Parathyroid adenoma (tissue), 2 donors: ENCODE data around the gene BIN2.
A peak's percentile ranks its signal among the peaks of the same experiment; 100 is the strongest.
"Not testable (repeated sequence)": the region's sequence is repeated elsewhere in the genome, so short reads cannot be mapped to it uniquely, and the experiment has no call there.

ENCODE experiments used
- H2AFZ ChIP-seq: fragments of 300-600 bp; sonication (generic); one replicate; pipeline ENCODE4 v1.7.0; 2017; ENCODE audit warnings: antibody characterized with exemption, mild to moderate bottlenecking
- H3K27ac ChIP-seq: fragments of 300-600 bp; sonication (generic); one replicate; pipeline ENCODE4 v1.7.0; 2017
- H3K27me3 ChIP-seq: fragments of 300-600 bp; sonication (generic); one replicate; pipeline ENCODE4 v1.7.0; 2017; ENCODE audit warnings: low read length; ENCODE audit not compliant: control insufficient read depth, insufficient read depth
- H3K36me3 ChIP-seq: fragments of 300-600 bp; sonication (generic); one replicate; pipeline ENCODE4 v1.7.0; 2017; ENCODE audit warnings: low read length; ENCODE audit not compliant: control insufficient read depth, insufficient read depth
- H3K4me1 ChIP-seq: fragments of 300-600 bp; sonication (generic); one replicate; pipeline ENCODE4 v1.7.0; 2017; ENCODE audit warnings: control low read depth
- H3K4me2 ChIP-seq: fragments of 300-600 bp; sonication (generic); one replicate; pipeline ENCODE4 v1.7.0; 2017; ENCODE audit warnings: low read length
- H3K4me3 ChIP-seq: fragments of 300-600 bp; sonication (generic); one replicate; pipeline ENCODE4 v1.7.0; 2017; ENCODE audit warnings: low read depth, low read length
- H3K79me2 ChIP-seq: fragments of 300-600 bp; sonication (generic); one replicate; pipeline ENCODE4 v1.7.0; 2017; ENCODE audit warnings: control low read depth
- H3K9ac ChIP-seq: fragments of 300-600 bp; sonication (generic); one replicate; pipeline ENCODE4 v1.7.0; 2017; ENCODE audit warnings: mild to moderate bottlenecking
- H3K9me3 ChIP-seq: fragments of 300-600 bp; sonication (generic); one replicate; pipeline ENCODE4 v1.7.0; 2017; ENCODE audit warnings: low read length; ENCODE audit not compliant: control insufficient read depth
- CTCF ChIP-seq: fragments of 300-600 bp; sonication (generic); IDR thresholded peaks from one replicate; pipeline ENCODE4 v1.7.0; 2017; ENCODE audit warnings: antibody characterized with exemption, mild to moderate bottlenecking
- donor health status: primary hyperparathyroidism.

The BIN2 gene

GRCh38 chr12:51263341-51263740 is 60.6 kb downstream of the BIN2 start:
- Histone ChIP-seq H3K9ac (no peak overlapping the region), H3K27me3 (no peaks in the 10 kb centered on the region), H3K4me1 (no peaks in the 10 kb centered on the region), H3K4me3 (no peak overlapping the region), H3K27ac (peak overlapping the region; percentile 42), H3K4me2 (no peak overlapping the region), H3K79me2 (no peaks in the 10 kb centered on the region), H3K36me3 (no peaks in the 10 kb centered on the region), H3K9me3 (no peaks in the 10 kb centered on the region), H2AFZ (peak overlapping the region; percentile 72)
- no peak for TF ChIP-seq CTCF

- Histone ChIP-seq H3K4me3 (no peak overlapping the region), H3K4me1 (no peaks in the 10 kb centered on the region), H3K9me3 (no peaks in the 10 kb centered on the region), H2AFZ (peak overlapping the region; percentile 72), H3K79me2 (no peaks in the 10 kb centered on the region), H3K9ac (no peak overlapping the region), H3K27me3 (no peaks in the 10 kb centered on the region), H3K27ac (peak overlapping the region; percentile 42), H3K36me3 (no peaks in the 10 kb centered on the region), H3K4me2 (peak overlapping the region; percentile 33)
- peak; percentile 61 for TF ChIP-seq CTCF
These were observed 61.2 kb downstream of the BIN2 start for GRCh38 chr12:51262758-51263177.

GRCh38 chr12:51259600-51259999 is 64.4 kb downstream of the BIN2 start:
- not testable (repeated sequence) for H3K4me3 ChIP-seq, H3K4me1 ChIP-seq, H3K4me2 ChIP-seq, H3K27me3 ChIP-seq, H3K9ac ChIP-seq, H2AFZ ChIP-seq, H3K79me2 ChIP-seq, H3K36me3 ChIP-seq, H3K9me3 ChIP-seq, H3K27ac ChIP-seq

GRCh38 chr12:51254536-51254935 is 69.4 kb downstream of the BIN2 start:
- Histone ChIP-seq H3K4me3 (no peak overlapping the region), H3K36me3 (no peaks in the 10 kb centered on the region), H3K4me1 (no peaks in the 10 kb centered on the region), H3K9me3 (no peaks in the 10 kb centered on the region), H3K27me3 (no peaks in the 10 kb centered on the region), H3K79me2 (no peaks in the 10 kb centered on the region), H3K4me2 (no peak overlapping the region), H2AFZ (no peak overlapping the region), H3K27ac (no peak overlapping the region), H3K9ac (no peak overlapping the region)
- TF ChIP-seq CTCF = no peak

GRCh38 chr12:51253276-51253675 is 70.7 kb downstream of the BIN2 start:
- H3K4me2 ChIP-seq = no peak overlapping the region
- H3K27me3 ChIP-seq = no peaks in the 10 kb centered on the region
- H3K79me2 ChIP-seq = no peaks in the 10 kb centered on the region
- no peak overlapping the region for H3K27ac ChIP-seq
- H3K4me1 ChIP-seq = no peaks in the 10 kb centered on the region
- TF ChIP-seq CTCF = no peak
- no peak overlapping the region for H3K9ac ChIP-seq
- no peak overlapping the region for H2AFZ ChIP-seq
- H3K36me3 ChIP-seq = no peaks in the 10 kb centered on the region
- no peak overlapping the region for H3K4me3 ChIP-seq
- no peaks in the 10 kb centered on the region for H3K9me3 ChIP-seq
